ENCODE data around the gene CLIC6.
"Not testable (repeated sequence)": the region's sequence is repeated elsewhere in the genome, so short reads cannot be mapped to it uniquely, and the experiment has no call there.

Gene CLIC6

DNA sequence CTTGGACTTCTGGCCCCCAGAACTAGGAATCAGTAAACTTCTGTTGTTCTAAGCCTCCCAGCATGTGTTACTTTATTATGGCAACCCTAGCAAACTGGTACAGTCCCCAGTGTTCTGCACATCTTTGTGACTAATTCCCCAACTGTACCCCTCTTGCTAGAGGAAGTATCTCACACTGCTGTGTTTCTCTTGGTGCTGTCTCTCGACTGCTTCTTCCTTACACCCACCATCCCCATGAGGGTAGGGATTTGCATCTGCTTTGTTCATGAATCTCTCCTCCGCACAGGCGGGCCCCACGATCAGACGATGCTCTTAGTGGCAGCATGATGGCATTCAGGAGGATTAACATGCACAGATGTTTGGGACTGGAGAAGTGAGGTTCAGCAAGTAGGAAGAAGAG, 46.7 kb downstream of the CLIC6 start:
- DNase-seq (ENCODE audit: low read depth, low spot score), result no peak
- H3K4me3 ChIP-seq (ENCODE audit: low read length), result no peak overlapping the region

DNA sequence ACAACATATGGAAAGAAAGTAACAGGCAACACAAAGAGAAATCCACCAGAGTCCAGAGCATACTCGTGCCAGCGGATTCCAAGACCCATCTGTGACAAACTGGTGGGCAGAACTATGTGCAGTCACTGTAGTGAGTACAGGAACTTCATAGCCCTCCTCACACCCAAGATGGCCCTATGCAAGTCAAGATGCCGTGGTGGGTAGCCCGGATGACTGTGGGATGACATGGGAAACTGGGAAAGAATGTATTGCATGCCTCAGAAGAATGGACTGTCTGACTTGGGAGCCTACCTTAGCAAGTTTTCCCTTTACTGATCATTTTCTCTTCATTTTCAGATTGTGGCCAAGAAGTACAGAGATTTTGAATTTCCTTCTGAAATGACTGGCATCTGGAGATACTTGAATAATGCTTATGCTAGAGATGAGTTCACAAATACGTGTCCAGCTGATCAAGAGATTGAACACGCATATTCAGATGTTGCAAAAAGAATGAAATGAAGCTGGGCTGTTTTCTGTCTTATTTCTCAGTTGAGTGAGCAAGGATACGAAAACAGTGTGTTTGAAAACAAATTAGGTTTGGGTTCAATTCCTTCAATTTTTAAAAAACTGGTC, 47.3 kb downstream of the CLIC6 start:
- no peak for DNase-seq (ENCODE audit: low read depth, low spot score)
- no peak overlapping the region for H3K4me3 ChIP-seq (ENCODE audit: low read length)

DNA sequence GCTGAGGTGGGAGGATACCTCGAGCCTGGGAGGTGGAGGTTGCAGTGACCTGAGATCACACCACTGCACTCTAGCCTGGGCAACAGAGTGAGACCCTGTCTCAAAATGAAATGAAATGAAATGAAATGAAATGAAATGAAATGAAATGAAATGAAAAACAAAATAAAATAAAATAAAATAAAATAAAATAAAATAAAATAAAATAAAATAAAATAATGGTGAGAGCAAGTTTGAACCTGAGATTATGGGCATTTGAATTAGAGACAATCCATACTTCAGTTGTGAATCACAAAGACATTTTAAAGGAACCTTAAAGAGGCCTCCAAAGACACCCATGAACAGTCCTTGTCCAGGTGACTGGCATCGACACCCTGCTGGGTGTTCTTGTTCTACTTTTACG, 49.7 kb downstream of the CLIC6 start:
- not testable (repeated sequence) for H3K4me3 ChIP-seq (ENCODE audit: low read length); DNase-seq (ENCODE audit: low read depth, low spot score)

DNA sequence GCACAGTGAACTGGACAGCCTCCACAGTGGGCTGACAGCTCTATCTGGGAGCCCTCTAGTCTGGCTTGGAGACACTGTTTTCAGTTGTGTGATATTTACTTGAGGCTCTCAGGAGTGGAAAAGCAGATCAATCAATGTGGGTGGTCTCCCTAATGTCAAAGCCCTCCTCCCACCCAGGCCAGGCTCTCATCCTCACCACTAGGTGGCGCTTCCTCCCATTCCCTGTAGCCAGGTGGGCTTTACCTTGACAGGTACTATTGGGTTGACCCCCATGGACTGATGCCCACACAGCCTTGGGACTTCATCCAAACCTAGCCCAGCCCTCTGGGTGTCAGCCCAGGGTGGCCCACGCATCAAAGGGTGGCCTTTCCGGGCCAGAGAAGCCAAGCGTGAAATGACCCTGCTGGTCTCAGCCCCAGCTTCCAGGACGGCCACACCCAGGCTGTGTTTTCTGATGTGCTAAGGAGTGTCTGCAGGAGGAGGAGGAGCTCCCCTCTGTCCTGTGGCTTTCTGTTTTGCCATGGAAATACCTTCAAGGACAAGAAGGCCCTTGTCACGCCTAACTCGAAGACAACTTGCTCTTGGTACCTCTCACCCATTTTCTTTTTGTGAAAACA, 54.0 kb downstream of the CLIC6 start:
- no peak for DNase-seq (ENCODE audit: low read depth, low spot score)
- no peak overlapping the region for H3K4me3 ChIP-seq (ENCODE audit: low read length)

DNA sequence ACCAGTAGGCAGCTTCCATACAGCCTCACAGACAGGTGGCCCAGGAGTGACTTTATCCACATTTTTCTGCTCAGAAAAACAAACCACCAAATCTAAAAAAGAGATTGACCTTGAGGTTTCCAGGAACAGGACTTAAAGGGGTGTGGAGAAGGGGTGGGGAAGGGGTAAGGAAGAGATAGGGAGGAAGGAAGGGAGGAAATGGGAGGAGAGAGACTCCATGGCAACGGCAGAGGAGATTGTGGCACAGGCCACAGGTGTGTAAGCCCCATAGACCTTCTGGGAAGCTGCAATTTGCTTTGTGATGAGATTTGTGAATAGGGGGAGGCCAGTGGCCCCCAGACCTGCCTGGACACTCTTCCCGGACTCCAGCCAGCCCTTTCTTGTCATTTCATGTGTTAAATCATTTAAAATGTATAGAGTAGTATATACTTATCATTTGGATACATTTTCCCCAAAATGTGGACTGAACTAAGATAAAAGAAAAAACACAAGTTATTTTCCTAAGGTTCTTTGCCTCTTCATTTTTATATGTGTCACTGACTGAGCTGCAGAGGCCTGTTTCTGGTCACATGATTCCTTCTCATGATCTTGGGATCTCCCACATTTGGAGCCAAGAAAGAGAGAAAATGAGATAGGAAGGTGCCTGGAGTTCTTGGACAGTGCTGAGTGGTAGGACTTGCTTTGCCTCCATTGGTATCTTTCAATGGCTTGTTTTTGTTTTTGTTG, 55.5 kb downstream of the CLIC6 start:
- H3K4me3 ChIP-seq (ENCODE audit: low read length), result no peak overlapping the region
- no peak for DNase-seq (ENCODE audit: low read depth, low spot score)

DNA sequence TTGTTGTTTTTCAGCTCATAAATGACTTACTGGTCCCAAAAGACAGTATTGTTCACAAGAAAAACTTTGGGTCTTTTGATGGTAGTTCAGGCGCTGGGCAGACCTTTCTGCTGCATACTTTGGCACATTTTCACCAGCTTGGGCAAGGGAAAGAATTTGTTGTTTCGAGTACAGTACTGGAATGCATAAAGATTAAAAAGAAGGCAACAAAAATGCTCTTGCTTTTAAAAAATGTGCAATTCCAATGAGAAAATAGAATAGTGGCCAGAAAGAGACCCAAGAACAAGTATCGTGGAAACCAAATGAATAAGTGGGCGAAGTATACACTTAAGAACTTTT, 56.0 kb downstream of the CLIC6 start:
- DNase-seq (ENCODE audit: low read depth, low spot score), result no peak
- H3K4me3 ChIP-seq (ENCODE audit: low read length), result no peak overlapping the region

DNA sequence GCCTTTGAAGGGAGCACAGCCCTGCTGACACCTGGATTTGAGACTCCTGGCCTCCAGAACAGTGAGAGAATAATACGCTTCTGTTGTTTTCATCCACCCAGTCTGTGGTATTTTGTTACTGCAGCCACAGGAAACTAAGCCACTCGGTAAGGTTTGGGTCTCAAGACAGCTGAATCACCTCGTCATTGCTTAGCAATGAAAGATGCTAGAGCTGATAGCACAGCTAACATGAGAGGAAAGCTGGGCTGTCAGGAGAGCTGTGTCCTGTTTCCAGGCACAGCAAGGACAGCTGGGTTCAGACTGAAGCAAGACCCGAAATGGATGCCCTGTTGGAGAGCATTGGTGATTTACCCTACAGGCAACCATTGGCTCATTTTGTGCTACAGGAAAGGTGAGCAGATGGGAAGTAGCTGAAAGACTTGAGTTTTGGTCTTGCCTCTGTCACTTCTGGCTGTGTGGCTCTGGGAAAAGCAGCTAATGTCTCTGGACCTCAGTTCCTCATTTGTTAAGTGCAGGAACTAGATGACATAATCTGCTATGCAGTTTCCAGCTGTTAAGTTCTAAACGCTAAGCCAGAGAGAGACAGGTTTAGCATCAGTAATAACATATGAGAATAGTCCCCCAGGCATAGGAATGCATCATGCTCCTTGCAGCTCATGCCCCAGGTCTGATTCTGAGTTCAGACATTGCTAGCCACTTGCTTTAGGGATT, 58.0 kb downstream of the CLIC6 start:
- no peak overlapping the region for H3K4me3 ChIP-seq (ENCODE audit: low read length)
- no peak for DNase-seq (ENCODE audit: low read depth, low spot score)

DNA sequence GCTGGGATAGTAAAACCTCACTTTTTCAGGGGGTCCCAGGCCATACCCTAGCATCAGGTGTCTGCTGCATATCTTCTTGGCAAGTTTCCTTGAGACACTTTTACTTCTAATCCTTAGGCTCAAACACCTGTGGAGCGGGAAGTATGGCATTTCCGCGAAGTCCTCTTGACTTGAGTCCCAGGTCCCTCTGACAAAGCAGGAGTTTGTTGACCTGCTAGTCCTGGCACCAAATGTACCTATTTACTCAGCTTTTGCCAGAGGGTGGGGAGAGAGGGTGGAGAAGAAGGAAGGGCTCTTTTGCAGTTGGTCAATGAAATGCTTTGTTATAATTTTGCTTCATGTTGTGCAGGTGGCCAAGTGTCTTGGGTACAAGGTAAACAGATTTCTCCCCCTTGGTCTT, 59.7 kb downstream of the CLIC6 start:
- DNase-seq (ENCODE audit: low read depth, low spot score), result no peak
- H3K4me3 ChIP-seq (ENCODE audit: low read length), result no peak overlapping the region

DNA sequence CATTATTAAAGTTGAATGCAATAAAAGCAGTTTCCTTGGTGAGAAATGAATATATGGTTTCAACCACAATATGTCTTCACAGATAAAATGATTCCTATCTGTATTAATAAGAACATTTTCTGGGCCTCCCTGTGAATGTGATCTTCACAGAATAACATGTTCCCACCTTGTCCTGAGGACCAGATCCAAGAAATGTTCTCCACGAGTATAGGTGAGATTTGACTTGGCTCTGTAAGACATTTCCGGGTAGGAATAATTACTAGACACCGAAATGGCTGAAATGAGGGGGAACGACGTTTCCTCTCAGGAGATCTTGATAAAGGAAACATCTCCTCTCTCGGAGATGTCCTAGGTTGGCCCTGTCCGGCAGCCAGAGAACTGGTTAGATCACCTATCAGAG, 61.4 kb downstream of the CLIC6 start:
- DNase-seq (ENCODE audit: low read depth, low spot score), result no peak
- no peak overlapping the region for H3K4me3 ChIP-seq (ENCODE audit: low read length)

DNA sequence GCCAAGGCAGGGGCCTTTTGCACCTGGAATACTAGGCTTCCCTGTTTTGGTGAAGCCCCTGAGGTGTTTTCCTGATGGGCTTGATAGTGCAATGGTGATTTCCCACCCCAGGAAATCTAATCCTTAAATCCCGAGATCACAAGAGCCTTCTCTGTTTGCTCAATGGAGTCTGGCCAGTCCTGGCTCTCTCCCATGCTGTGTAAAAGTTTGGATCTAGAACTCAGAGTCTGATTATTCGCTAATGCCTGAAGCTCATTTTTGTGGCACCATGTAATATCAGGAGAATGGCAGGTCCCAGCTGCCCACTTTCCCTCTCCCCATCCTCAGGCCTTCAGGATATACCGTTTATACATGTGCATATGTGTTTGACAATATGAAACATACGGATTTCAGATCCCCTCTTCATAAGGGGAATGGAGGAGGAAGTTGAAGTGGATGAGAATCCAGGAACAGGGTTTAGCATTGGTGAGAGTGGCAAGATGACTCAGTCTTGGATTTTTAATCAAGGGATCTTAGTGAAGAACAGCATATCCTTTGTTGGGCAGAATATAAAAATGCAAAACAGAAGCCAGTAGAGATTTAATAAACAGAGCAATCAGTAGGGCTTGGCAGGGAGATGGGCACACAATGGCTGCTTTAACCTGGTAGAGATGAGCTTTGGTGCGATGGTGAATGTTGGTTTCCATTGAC, 62.1 kb downstream of the CLIC6 start:
- H3K4me3 ChIP-seq (ENCODE audit: low read length), result no peak overlapping the region
- no peak for DNase-seq (ENCODE audit: low read depth, low spot score)

DNA sequence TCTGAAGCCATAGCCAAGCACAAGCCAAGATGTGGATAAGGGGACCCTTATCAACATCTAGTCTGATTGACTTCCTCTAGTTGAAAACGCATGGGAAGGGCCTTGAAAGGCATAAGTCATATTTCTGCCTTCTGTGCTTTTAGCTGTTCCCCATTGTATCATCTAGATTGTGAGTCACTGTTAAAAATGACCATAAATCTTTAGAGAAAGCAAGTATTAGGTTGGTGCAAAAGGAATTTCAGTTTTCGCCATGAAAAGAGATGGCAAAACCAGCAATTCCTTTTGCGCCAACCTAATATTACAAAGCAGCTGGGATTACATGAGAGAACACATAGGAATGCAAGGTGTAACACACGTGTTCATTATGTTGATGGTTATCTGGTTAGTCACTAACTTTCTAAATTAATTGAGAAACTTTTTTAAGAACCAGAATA, 63.6 kb downstream of the CLIC6 start:
- H3K4me3 ChIP-seq (ENCODE audit: low read length), result no peak overlapping the region
- DNase-seq (ENCODE audit: low read depth, low spot score), result no peak

DNA sequence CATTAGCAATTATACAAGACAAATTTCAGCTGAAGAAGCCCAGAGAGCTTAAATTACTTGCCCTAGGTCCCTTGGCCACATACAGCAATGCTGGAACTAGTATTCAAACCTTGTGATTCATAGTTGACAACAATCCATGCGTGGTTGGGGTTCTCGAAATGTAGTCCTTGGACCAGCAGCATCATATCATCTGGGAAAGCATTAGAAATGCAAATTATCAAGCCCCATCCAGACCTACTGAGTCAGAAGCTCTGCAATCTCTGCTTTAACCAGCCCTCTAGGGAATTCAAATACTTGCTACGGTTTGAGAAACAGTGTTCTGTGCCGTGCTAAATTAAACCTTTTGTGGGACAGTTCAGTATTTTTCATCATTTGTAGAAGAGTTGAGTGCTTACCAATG, 65.1 kb downstream of the CLIC6 start:
- H3K4me3 ChIP-seq (ENCODE audit: low read length), result no peak overlapping the region
- DNase-seq (ENCODE audit: low read depth, low spot score), result no peak

DNA sequence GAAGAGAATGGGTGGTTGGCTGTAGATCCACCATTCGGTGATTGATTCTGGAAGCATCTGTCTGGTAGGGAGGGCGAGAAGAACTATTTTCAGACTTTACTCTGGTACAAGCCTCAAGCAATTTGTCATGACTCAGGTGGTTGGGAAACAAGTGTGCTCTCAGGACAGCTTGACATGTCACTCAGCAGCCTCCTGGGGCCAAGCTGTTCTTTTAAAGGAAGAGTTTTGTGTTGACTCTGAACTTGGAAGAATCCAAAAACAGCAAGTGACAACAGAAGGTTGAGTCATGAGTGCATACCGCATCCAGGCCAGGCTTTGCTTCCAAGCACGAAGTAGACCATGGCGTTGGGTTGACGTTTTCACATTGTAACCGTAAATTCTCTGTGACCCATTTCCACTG, 65.9 kb downstream of the CLIC6 start:
- H3K4me3 ChIP-seq (ENCODE audit: low read length), result no peak overlapping the region
- no peak for DNase-seq (ENCODE audit: low read depth, low spot score)

DNA sequence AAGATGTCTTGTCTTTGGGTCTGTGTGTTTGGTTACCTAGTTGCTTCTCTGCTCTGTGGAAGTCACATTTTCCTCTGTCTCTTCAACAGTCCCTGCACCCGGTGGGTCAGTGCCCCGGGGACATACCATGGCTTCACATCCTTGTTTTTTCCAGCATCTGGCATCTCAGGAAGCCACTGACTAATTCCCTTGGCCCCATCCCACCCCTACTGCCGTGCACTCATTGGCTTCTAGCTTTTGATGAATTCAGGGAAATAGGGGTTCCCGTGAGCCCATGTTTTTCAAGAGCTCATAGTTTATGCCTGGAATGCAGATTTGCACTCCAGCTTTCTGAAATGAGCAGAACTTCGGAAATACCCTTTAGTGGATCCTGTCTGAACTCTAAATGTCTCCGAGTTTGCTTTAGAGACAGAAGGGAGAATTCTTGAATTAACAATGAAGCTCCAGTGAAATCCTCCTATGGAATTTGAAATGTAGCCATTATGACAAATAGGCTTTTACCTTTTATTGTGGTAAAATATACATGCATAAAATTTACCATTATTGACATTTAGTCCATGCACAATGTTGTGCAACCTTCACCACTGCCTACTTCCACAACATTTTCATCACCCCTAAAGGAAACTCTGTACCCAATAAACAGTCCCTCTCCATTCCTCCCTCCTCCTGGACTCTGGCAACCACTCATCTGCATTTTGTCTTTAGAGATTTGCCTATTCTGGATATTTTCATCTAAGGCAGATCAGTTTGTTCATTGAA, 67.5 kb downstream of the CLIC6 start:
- no peak for DNase-seq (ENCODE audit: low read depth, low spot score)

DNA sequence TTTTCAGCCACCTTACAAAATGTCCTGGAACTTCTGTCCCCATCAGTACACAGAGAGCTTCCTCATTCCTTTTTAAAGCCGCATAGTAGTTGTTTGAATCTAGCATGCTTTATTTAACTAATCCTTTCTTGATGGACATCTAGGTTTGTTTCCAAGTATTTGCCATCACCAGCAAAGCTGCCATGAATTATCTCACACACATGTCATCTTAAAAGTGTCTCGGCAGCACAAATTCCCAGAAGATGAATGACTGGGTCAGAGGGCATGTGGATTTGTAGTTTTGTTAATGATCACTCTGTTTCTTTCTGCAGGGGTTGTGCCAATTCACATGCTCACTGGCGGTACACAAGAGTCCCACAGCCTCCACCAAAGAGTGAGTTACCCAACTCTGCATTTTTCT, 68.3 kb downstream of the CLIC6 start:
- no peak overlapping the region for H3K4me3 ChIP-seq (ENCODE audit: low read length)
- no peak for DNase-seq (ENCODE audit: low read depth, low spot score)

More for the DNA sequence above, 67.5 kb downstream of the CLIC6 start:
- H3K4me3 ChIP-seq (ENCODE audit: low read length), result no peak overlapping the region

DNA sequence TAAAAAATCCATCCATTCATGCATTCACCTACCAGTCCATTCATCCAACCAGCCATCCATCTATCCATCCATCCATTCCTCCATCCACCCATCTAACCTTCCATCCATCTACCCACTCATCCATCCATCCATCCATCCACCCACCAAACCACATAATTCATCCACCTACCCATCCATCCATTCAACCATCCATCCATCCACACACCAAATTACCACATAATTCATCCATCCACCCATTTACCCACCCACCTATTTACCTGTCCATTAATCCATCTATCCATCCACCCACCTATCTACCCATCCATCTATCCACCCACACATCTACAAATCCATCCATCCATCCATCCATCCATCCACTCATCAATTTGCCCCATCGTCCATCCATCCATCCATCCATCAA, 71.4 kb downstream of the CLIC6 start:
- H3K4me3 ChIP-seq (ENCODE audit: low read length), result no peak overlapping the region
- no peak for DNase-seq (ENCODE audit: low read depth, low spot score)

DNA sequence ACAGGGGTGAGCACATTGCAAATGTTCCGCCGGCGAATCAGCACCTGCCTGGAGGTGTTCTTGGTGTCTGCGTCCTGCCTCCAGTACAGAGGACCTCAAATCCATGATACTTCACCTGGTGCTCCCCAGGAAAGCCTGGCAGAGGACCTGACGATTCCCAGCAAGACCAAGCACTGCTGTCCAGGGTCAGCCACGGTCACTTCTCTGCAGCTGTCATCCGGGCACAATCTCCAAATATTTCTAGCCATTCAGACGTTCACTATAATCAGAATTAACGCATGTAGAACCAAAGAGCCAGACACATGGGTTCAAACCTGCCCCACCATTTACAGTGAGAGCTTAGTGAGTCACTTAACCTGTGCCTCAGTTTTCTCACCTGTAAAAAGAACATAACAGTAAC, 74.5 kb downstream of the CLIC6 start:
- no peak for DNase-seq (ENCODE audit: low read depth, low spot score)
- H3K4me3 ChIP-seq (ENCODE audit: low read length), result no peak overlapping the region

DNA sequence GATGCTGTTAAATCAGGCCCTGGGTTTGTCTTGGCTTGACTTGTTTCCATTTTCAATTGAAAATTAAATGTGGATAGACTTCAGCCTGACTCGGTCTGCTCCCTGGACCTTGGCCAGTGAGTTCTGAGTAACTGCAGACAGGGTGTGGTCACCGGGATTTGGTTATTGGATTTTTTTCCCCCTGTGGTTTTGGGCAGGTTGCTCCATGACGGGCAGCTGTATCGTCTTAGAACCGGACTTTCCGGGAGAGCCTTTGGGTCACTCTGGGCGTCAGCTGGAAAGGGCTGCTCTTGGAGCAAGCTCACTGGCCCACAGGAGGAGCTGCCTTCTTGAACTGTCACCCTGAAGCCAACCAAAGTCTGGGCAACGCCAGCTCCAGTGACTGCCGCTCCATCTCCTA, 75.0 kb downstream of the CLIC6 start:
- no peak overlapping the region for H3K4me3 ChIP-seq (ENCODE audit: low read length)
- DNase-seq (ENCODE audit: low read depth, low spot score), result no peak

DNA sequence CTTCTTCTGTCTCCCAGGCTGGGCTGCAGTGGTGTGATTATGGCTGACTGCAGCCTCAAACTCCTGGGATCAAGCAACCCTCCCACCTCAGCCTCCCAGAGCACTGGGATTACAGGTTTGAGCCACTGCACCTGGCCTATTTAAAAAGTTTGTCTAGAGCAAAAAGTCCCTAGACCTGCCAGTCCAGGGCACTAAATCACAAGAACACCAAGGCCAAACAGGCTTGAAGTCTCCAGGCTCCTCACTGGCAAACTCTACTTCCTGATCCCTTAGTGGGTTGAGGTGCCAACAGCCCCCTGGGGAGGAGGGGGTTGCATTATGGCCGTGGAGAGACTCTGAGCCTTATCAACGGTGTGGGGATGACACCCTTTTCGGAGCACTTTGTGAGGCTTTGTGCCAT, 76.0 kb downstream of the CLIC6 start:
- H3K4me3 ChIP-seq (ENCODE audit: low read length), result no peak overlapping the region
- no peak for DNase-seq (ENCODE audit: low read depth, low spot score)
